Measurements from ENCODE around the gene ITPKC. TPM values are rescaled to one million over a fixed set of nuclear protein-coding genes. Genes with fewer than 3 reads are reported as not detected.
"Not testable (repeated sequence)": the region's sequence is repeated elsewhere in the genome, so short reads cannot be mapped to it uniquely, and the experiment has no call there.

Gene ITPKC
- total RNA-seq, 1 donor from 2014 or later = 8.4 TPM

DNA sequence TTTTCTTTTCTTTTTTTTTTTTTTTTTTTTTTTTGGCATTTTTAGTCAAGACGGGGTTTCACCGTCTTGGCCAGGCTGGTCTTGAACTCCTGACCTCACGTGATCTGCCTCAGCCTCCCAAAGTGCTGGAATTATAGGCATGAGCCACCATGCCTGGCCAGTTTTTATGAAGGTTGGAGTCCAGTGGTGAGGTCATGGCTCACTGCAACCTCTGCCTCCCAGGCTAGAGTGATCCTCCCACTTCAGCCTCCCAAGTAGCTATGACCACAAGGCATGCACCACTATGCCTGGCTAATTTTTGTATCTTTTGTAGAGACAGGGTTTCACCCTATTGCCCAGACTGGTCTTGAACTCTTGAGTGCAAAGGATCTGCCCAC lies 38.3 kb downstream of the ITPKC start:
- Mint-ChIP-seq H3K27ac (peak overlapping the region; percentile 9), H3K4me3 (ENCODE audit: low read depth) (peak overlapping the region; percentile 53), H3K27me3 (ENCODE audit: low read depth) (no peaks in the 10 kb centered on the region), H3K36me3 (ENCODE audit: low read depth) (peaks cover 76% of the 10 kb centered on the region), H3K4me1 (ENCODE audit: low read depth) (peaks cover 34% of the 10 kb centered on the region), H3K9me3 (no peaks in the 10 kb centered on the region)
- no peak for DNase-seq (ENCODE audit: low spot score)
- intact Hi-C loops (cut with micrococcal nuclease) = loop anchor here (10.0 kb wide), 1 partner anchor 310 kb away; the partner anchor contains the start of gene SERTAD3

DNA sequence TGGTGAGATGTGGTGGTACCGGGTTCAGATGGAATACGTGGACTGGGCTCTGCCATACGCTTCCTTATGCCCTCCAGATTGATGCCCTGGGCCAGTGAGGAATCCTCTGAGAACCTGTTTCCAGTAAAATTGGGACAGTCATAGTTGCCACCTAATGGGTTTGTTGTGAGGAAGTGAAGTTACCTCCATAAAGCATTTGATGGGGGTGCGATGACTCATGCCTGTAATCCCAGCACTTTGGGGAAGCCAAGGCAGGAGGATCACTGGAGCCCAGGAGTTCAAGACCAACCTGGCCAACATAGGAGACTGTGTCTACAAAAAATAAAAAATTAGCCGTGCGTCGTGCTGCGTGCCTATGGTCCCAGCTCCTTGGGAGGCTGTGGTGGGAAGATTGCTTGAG lies 38.9 kb downstream of the ITPKC start:
- Mint-ChIP-seq H3K9me3 (no peaks in the 10 kb centered on the region), H3K4me3 (ENCODE audit: low read depth) (peak overlapping the region; percentile 53), H3K27me3 (ENCODE audit: low read depth) (no peaks in the 10 kb centered on the region), H3K4me1 (ENCODE audit: low read depth) (peaks cover 33% of the 10 kb centered on the region), H3K27ac (peak overlapping the region; percentile 9), H3K36me3 (ENCODE audit: low read depth) (peaks cover 81% of the 10 kb centered on the region)
- no peak for DNase-seq (ENCODE audit: low spot score)
- intact Hi-C loops (cut with micrococcal nuclease) = loop anchor here (10.0 kb wide), 1 partner anchor 311 kb away; the partner anchor contains the start of gene SERTAD3

DNA sequence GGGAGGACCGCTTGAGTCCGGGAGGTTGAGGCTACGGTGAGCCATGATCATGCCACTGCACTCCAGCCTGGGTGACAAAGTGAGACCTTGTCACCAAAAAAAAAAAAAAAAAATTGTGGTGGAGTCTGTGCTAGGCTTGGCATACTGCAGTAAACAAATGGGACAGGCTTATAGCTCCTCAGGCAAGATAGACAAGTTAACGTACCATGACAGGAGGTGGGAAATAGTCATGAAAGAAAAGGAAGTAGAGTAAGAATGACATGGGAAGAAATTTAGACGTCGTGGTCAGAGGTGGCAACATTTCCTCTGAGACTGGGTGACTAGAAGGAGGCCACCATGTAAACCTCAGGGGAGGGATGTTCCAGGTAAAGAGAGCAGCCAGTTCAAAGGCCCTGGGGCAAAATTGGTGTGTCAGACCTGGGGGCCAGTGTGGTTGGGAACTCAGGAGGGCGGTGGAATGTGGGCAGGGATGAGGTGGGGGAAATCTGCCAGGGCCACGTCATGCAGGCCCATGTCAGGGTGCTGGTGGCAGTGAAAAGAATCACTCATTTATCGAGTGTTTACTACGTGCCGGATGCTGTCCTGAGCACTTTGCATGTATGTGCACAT lies 39.7 kb downstream of the ITPKC start:
- Mint-ChIP-seq H3K36me3 (ENCODE audit: low read depth) (peaks cover 82% of the 10 kb centered on the region), H3K27ac (peak overlapping the region; percentile 70), H3K4me1 (ENCODE audit: low read depth) (peaks cover 34% of the 10 kb centered on the region), H3K4me3 (ENCODE audit: low read depth) (peak overlapping the region; percentile 64), H3K27me3 (ENCODE audit: low read depth) (no peaks in the 10 kb centered on the region), H3K9me3 (no peaks in the 10 kb centered on the region)
- DNase-seq (ENCODE audit: low spot score) = no peak
- intact Hi-C loops (cut with micrococcal nuclease) = loop anchor here (10.0 kb wide), 1 partner anchor 312 kb away; the partner anchor contains the start of gene SERTAD3

DNA sequence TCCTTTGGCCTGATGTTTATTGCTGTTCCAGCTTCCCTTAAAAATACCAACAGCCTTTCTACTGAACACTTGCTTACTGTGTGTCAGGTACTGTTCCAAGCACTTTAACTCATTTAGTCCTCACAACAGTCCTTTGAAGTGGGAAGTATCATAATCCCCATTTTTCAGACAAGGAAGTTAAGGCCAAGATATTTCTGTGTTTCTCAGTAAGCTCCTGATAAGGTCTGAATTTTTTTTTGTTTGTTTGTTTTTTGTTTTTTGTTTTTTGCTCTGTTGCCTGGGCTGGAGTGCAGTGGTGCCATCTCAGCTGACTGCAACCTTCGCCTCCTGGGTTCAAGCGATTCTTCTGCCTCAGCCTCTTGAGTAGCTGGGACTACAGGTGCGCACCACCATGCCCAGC lies 41.6 kb downstream of the ITPKC start:
- Mint-ChIP-seq H3K4me1 (ENCODE audit: low read depth) (peaks cover 36% of the 10 kb centered on the region), H3K27ac (peak overlapping the region; percentile 22), H3K27me3 (ENCODE audit: low read depth) (no peaks in the 10 kb centered on the region), H3K4me3 (ENCODE audit: low read depth) (no peak overlapping the region), H3K9me3 (no peaks in the 10 kb centered on the region), H3K36me3 (ENCODE audit: low read depth) (peaks cover 85% of the 10 kb centered on the region)
- no peak for DNase-seq (ENCODE audit: low spot score)
- intact Hi-C loops (cut with micrococcal nuclease) = loop anchor here (10.0 kb wide), 1 partner anchor 314 kb away; the partner anchor contains the start of gene SERTAD3

DNA sequence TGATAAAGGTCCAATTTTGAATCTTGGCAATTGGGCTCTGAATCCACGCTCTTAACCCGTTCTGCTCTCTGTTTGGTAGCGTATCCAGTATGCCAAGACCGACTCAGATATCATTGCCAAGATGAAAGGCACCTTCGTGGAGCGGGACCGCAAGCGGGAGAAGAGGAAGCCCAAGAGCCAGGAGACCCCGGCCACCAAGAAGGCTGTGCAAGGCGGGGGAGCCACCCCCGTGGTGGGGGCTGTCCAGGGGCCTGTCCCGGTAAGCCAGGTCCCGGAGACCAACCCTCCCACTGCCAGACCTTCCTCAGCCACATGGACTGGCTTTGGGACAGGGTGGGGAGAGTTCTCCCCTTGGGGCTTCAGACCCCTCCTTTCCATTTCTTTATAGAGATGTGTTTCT lies 42.4 kb downstream of the ITPKC start:
- H3K36me3 Mint-ChIP-seq (ENCODE audit: low read depth) = peaks cover 91% of the 10 kb centered on the region
- DNase-seq (ENCODE audit: low spot score) = no peak
- peaks cover 40% of the 10 kb centered on the region for H3K4me1 Mint-ChIP-seq (ENCODE audit: low read depth)
- no peak overlapping the region for H3K27ac Mint-ChIP-seq
- H3K4me3 Mint-ChIP-seq (ENCODE audit: low read depth) = no peak overlapping the region
- H3K9me3 Mint-ChIP-seq = no peaks in the 10 kb centered on the region
- H3K27me3 Mint-ChIP-seq (ENCODE audit: low read depth) = no peaks in the 10 kb centered on the region
- intact Hi-C loops (cut with micrococcal nuclease) = loop anchor here (10.0 kb wide), 1 partner anchor 315 kb away; the partner anchor contains the start of gene SERTAD3

DNA sequence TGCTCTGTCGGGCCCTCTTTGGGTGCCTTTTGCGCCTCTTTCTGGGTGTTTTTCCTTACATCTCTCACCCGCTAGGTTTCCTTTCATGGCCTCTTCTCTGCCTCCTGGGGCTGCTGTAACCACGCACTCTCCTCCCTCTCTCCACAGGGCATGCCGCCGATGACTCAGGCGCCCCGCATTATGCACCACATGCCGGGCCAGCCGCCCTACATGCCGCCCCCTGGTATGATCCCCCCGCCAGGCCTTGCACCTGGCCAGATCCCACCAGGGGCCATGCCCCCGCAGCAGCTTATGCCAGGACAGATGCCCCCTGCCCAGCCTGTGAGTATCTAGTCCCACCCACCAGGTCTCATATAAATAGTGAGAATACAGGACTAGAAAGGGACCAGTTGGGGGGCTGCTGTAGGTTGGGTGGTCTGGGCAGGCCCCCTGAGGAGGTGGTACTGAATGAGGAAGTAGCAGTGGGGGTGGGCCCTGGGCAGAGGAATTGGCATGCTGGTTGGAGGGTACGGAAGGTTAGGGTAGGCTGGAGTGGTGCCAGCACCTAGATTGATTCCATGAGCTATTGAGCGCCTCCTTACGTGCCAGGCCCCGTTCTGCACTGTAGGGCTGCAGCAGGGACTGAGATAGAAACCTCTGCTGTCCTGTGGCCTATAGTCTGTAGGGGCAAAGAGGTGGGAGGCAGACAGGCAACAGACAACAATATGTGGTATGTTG lies 46.0 kb downstream of the ITPKC start:
- H3K4me1 Mint-ChIP-seq (ENCODE audit: low read depth) = peaks cover 22% of the 10 kb centered on the region
- H3K27ac Mint-ChIP-seq = no peak overlapping the region
- H3K27me3 Mint-ChIP-seq (ENCODE audit: low read depth) = no peaks in the 10 kb centered on the region
- no peak for DNase-seq (ENCODE audit: low spot score)
- no peak overlapping the region for H3K4me3 Mint-ChIP-seq (ENCODE audit: low read depth)
- H3K9me3 Mint-ChIP-seq = no peaks in the 10 kb centered on the region
- H3K36me3 Mint-ChIP-seq (ENCODE audit: low read depth) = peaks cover 89% of the 10 kb centered on the region
- intact Hi-C loops (cut with micrococcal nuclease) = no loop called here

DNA sequence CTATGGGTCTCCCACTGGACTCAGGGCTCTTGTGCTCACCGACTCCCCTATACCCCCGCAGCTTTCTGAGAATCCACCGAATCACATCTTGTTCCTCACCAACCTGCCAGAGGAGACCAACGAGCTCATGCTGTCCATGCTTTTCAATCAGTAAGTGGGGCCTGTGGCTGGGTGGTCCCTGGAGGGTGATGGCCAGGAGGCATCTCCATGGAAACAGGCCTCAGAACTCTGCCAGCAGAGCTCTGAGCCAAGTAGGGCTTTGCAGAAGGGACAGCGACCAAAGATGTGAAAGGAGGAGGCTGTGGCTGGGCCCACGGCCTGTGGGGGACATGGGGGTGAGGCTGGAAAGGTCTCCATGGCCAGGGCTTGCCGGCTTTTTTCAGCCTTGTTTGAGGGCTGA lies 46.6 kb downstream of the ITPKC start:
- no peak for DNase-seq (ENCODE audit: low spot score)
- intact Hi-C loops (cut with micrococcal nuclease) = no loop called here
- H3K27me3 Mint-ChIP-seq (ENCODE audit: low read depth) = no peaks in the 10 kb centered on the region
- peaks cover 20% of the 10 kb centered on the region for H3K4me1 Mint-ChIP-seq (ENCODE audit: low read depth)
- no peaks in the 10 kb centered on the region for H3K9me3 Mint-ChIP-seq
- H3K27ac Mint-ChIP-seq = no peak overlapping the region
- peaks cover 83% of the 10 kb centered on the region for H3K36me3 Mint-ChIP-seq (ENCODE audit: low read depth)
- H3K4me3 Mint-ChIP-seq (ENCODE audit: low read depth) = no peak overlapping the region

DNA sequence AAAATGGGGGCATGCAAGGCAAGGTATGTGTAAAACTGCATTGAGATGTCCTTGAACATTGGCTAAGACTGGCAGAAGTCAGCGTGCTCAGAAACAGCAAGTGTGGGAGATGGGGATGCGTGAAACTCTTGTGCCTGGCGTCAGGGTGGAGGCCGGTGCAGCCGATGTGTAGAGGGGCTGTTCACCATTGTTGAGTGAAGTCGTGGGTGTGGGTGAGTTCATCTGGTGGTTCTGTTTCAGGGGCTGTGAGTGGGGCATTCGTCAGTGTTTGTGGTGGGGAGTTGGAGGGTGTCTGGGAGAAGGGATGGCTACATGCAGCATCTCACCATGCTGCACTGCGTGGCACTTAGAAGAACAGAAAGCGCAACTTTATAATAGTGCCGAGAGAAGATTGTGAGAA lies 47.1 kb downstream of the ITPKC start:
- DNase-seq (ENCODE audit: low spot score) = no peak

DNA sequence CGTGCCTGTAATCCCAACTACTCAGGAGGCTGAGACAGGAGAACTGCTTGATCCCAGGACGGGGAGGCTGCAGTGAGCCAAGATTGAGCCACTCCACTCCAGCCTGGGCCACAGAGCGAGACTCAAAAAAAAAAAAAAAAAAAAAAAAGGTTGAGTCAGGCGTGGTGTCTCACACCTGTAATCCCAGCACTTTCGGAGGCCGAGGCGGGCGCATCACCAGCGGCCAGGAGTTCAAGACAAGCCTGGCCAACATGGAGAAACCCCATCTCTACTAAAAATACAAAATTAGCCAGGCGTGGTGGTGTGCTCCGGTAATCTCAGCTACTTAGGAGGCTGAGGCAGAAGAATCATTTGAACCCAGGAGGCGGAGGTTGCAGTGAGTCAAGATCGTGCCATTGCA lies 49.5 kb downstream of the ITPKC start:
- H3K9me3 Mint-ChIP-seq; H3K27me3 Mint-ChIP-seq (ENCODE audit: low read depth); intact Hi-C loops (cut with micrococcal nuclease); H3K27ac Mint-ChIP-seq; DNase-seq (ENCODE audit: low spot score); H3K4me3 Mint-ChIP-seq (ENCODE audit: low read depth): not testable (repeated sequence)
- H3K4me1 Mint-ChIP-seq (ENCODE audit: low read depth) = peaks cover 24% of the 10 kb centered on the region
- H3K36me3 Mint-ChIP-seq (ENCODE audit: low read depth) = peaks cover 79% of the 10 kb centered on the region

More for the DNA sequence above, 47.1 kb downstream of the ITPKC start:
- Mint-ChIP-seq H3K4me3 (ENCODE audit: low read depth) (no peak overlapping the region), H3K4me1 (ENCODE audit: low read depth) (peaks cover 20% of the 10 kb centered on the region), H3K9me3 (no peaks in the 10 kb centered on the region), H3K36me3 (ENCODE audit: low read depth) (peaks cover 83% of the 10 kb centered on the region), H3K27ac (peak overlapping the region; percentile 15), H3K27me3 (ENCODE audit: low read depth) (no peaks in the 10 kb centered on the region)
- intact Hi-C loops (cut with micrococcal nuclease) = no loop called here

DNA sequence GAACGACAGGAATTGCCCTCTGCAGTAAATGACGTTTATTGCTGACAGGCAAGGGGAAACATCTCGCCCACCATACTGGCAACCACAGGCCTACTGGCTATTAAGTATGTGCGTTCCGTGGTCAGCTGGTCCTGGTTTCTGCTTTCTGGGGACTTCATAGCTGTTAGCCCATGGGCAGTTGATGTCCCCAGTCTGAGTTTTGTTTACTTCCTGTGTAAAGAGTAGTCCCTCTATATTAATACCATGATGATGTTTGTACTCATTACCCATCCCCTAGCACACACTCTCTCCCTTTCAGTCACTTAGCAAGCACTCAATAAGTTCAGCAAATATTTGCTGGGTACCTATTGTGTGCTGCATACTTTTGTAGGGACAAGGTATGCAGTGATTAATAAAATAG lies 52.0 kb downstream of the ITPKC start:
- Mint-ChIP-seq H3K36me3 (ENCODE audit: low read depth) (peaks cover 64% of the 10 kb centered on the region), H3K4me1 (ENCODE audit: low read depth) (peaks cover 15% of the 10 kb centered on the region), H3K4me3 (ENCODE audit: low read depth) (no peak overlapping the region), H3K27me3 (ENCODE audit: low read depth) (no peaks in the 10 kb centered on the region), H3K9me3 (peaks cover 5% of the 10 kb centered on the region), H3K27ac (no peak overlapping the region)
- intact Hi-C loops (cut with micrococcal nuclease) = no loop called here
- no peak for DNase-seq (ENCODE audit: low spot score)

DNA sequence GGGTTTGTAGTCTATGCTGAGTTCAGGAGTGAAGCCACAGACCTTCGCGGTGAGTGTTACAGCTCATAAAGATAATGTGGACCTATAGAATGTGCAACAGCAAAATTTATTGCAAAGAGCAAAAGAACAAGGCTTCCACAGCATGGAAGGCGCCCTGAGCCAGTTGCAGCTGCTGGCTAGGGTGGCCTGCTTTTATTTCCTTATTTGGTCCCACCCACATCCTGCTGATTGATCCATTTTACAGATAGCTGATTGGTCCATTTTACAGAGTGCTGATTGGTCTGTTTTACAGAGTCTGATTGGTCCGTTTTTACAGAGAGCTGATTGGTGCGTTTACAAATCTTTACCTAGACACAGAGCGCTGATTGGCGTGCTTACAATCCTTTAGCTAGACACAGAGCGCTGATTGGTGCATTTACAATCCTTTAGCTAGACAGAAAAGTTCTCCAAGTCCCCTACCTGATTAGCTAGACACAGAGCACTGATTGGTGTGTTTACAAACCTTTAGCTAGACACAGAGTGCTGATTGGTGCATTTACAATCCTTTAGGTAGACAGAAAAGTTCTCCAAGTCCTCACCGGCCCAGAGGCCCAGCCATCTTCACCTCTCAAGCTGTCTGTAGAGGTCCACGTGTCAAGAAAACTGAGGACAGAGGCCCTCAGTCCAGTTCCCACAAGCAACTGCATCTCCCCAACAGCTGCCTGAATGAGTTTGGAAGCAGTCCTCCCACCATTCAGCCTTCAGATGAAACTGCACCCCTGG lies 54.4 kb downstream of the ITPKC start:
- H3K27ac Mint-ChIP-seq; H3K27me3 Mint-ChIP-seq (ENCODE audit: low read depth); H3K9me3 Mint-ChIP-seq; H3K4me3 Mint-ChIP-seq (ENCODE audit: low read depth); DNase-seq (ENCODE audit: low spot score); intact Hi-C loops (cut with micrococcal nuclease): not testable (repeated sequence)
- H3K36me3 Mint-ChIP-seq (ENCODE audit: low read depth) = peaks cover 42% of the 10 kb centered on the region
- H3K4me1 Mint-ChIP-seq (ENCODE audit: low read depth) = peaks cover 17% of the 10 kb centered on the region

DNA sequence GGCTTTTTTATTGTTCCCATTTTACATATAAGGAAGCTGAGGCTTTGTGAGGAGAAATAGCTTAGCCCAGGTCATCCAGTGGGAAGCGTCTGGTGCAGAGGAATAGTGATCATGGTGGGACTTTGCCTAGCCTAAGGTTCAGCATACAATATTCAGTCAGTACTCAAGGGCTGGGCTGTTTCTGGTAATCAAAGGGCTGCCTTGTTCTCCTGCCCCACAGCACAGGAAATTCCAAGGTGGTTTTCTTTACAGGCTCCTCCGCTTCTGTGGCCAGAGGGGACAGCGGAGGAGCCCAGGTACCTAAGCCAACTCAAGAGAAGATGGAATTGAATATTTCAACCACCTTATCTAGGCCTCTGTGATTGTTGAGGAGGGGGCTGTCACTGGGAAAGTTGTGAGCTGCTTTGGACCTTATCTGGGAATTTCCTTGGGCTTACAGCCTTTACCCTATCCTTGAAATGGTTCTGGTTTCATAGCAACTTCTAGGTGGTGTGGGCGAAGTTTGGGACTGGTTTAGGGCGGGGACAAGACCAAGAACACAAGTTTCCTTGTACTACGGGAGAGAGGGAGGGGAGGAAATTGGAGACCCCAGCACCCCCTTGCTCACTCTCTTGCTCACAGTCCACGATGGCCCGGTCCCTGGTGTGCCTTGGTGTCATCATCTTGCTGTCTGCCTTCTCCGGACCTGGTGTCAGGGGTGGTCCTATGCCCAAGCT lies 58.2 kb downstream of the ITPKC start, which contains the start of gene MIA:
TSS of gene MIA (plus strand) at position 606 of the 716 bp plus-strand sequence. CDS start at position 628, 22 bp downstream.
- H3K27ac Mint-ChIP-seq = peak within 1 kb of the TSS; percentile 59
- no peak for DNase-seq (ENCODE audit: low spot score)
- H3K4me1 Mint-ChIP-seq (ENCODE audit: low read depth) = peaks cover 33% of the 10 kb centered on the region
- no peaks in the 10 kb centered on the region for H3K27me3 Mint-ChIP-seq (ENCODE audit: low read depth)
- intact Hi-C loops (cut with micrococcal nuclease) = no loop called here
- no peak within 1 kb of the TSS for H3K4me3 Mint-ChIP-seq (ENCODE audit: low read depth)
- H3K36me3 Mint-ChIP-seq (ENCODE audit: low read depth) = peaks cover 24% of the 10 kb centered on the region
- H3K9me3 Mint-ChIP-seq = peaks cover 5% of the 10 kb centered on the region

Data from activated T-helper 2 cell treated with anti-CD3 and anti-CD28 coated beads, Interferon-gamma antibody, Interleukin-2, Interleukin-4, amounts not matched to agents 10 μg/mL and 5 μg/mL and 100 μg/mL, durations not matched to agents 14 hours and 24 hours and 36 hours (primary cell).